ENCODE data around the gene OR5K2. TPM values are rescaled to one million over a fixed set of nuclear protein-coding genes. Genes with fewer than 3 reads are reported as not detected.

OR5K2 gene
- total RNA-seq, 1 donor from 2014 or later = not detected

- DNase-seq = no peak
- H3K36me3 Mint-ChIP-seq (ENCODE audit: low read depth) = peaks cover 25% of the 10 kb centered on the region
- intact Hi-C loops (cut with micrococcal nuclease) = no loop called here
- no peaks in the 10 kb centered on the region for H3K27me3 Mint-ChIP-seq
- peak within 1 kb of the TSS; percentile 81 for H3K27ac Mint-ChIP-seq
- peaks cover 9% of the 10 kb centered on the region for H3K9me3 Mint-ChIP-seq
- peaks cover 40% of the 10 kb centered on the region for H3K4me1 Mint-ChIP-seq
- peak within 1 kb of the TSS; percentile 65 for H3K4me3 Mint-ChIP-seq
Measured at GRCh38 chr3:98531622-98532274, 34.3 kb downstream of the OR5K2 start, which contains the start of gene GPR15. Gene GPR15, plus strand, starts transcription at chr3:98531978. Its CDS starts 56 bp downstream, at chr3:98532034.

DNA sequence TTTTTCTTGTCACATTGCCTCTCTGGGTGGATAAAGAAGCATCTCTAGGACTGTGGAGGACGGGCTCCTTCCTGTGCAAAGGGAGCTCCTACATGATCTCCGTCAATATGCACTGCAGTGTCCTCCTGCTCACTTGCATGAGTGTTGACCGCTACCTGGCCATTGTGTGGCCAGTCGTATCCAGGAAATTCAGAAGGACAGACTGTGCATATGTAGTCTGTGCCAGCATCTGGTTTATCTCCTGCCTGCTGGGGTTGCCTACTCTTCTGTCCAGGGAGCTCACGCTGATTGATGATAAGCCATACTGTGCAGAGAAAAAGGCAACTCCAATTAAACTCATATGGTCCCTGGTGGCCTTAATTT, 34.8 kb downstream of the OR5K2 start:
- peak overlapping the region; percentile 63 for H3K27ac Mint-ChIP-seq
- H3K4me1 Mint-ChIP-seq = peaks cover 43% of the 10 kb centered on the region
- intact Hi-C loops (cut with micrococcal nuclease) = no loop called here
- no peaks in the 10 kb centered on the region for H3K27me3 Mint-ChIP-seq
- H3K4me3 Mint-ChIP-seq = peak overlapping the region; percentile 65
- H3K36me3 Mint-ChIP-seq (ENCODE audit: low read depth) = peaks cover 22% of the 10 kb centered on the region
- peak; percentile 57 for DNase-seq
- H3K9me3 Mint-ChIP-seq = peaks cover 9% of the 10 kb centered on the region

- DNase-seq = peak; percentile 59
- Mint-ChIP-seq H3K27me3 (no peaks in the 10 kb centered on the region), H3K27ac (peak overlapping the region; percentile 81), H3K36me3 (ENCODE audit: low read depth) (peaks cover 21% of the 10 kb centered on the region), H3K9me3 (peaks cover 9% of the 10 kb centered on the region), H3K4me1 (peaks cover 42% of the 10 kb centered on the region), H3K4me3 (peak overlapping the region; percentile 65)
- intact Hi-C loops (cut with micrococcal nuclease) = no loop called here
Measured at GRCh38 chr3:98532709-98533571, 35.5 kb downstream of the OR5K2 start.

DNA sequence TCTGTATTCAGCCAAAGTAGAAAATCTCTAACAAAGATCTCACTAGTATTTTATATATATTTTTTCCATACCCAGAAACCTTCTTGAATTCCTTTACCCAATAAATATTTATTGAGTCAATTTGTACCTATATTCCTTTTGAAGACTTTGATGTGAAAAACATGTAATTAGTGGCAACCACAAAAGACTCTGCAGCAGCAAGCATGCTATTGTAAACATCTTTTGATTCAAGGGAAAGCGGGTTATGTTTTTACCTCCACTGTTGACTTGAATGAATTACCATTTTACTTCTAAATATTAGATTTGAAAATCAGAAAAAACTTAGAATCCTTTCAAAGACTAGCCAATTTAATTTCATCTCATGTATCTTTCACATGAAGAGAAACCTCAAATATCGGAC, 36.7 kb downstream of the OR5K2 start:
- intact Hi-C loops (cut with micrococcal nuclease) = no loop called here
- peaks cover 20% of the 10 kb centered on the region for H3K36me3 Mint-ChIP-seq (ENCODE audit: low read depth)
- H3K27ac Mint-ChIP-seq = no peak overlapping the region

DNA sequence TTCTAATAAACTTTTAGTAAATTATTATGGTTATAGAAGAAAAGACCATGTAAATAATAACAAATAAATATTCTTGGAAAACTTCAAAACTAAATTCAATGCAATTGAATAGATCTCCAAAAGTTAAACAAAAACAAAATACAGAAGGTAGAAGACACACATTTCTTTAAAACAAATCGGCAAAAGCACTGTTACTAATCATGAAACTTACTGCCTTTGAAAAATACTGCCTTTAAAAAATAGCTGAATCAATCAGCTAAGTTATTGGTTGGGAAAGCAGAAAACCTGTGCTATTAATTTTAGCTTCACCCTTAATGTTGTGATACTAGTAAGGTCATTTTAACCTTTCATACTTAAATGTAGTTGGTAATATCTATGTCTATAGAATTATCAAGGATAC, 37.3 kb downstream of the OR5K2 start:
- H3K27me3 Mint-ChIP-seq = no peaks in the 10 kb centered on the region
- DNase-seq = no peak
- peak overlapping the region; percentile 53 for H3K4me3 Mint-ChIP-seq
- peaks cover 5% of the 10 kb centered on the region for H3K9me3 Mint-ChIP-seq
- no peak overlapping the region for H3K27ac Mint-ChIP-seq
- intact Hi-C loops (cut with micrococcal nuclease) = no loop called here
- H3K4me1 Mint-ChIP-seq = peaks cover 43% of the 10 kb centered on the region
- peaks cover 20% of the 10 kb centered on the region for H3K36me3 Mint-ChIP-seq (ENCODE audit: low read depth)

More for the DNA sequence above, 36.7 kb downstream of the OR5K2 start:
- Mint-ChIP-seq H3K4me1 (peaks cover 43% of the 10 kb centered on the region), H3K27me3 (no peaks in the 10 kb centered on the region), H3K4me3 (peak overlapping the region; percentile 65), H3K9me3 (peaks cover 6% of the 10 kb centered on the region)
- peak; percentile 32 for DNase-seq

DNA sequence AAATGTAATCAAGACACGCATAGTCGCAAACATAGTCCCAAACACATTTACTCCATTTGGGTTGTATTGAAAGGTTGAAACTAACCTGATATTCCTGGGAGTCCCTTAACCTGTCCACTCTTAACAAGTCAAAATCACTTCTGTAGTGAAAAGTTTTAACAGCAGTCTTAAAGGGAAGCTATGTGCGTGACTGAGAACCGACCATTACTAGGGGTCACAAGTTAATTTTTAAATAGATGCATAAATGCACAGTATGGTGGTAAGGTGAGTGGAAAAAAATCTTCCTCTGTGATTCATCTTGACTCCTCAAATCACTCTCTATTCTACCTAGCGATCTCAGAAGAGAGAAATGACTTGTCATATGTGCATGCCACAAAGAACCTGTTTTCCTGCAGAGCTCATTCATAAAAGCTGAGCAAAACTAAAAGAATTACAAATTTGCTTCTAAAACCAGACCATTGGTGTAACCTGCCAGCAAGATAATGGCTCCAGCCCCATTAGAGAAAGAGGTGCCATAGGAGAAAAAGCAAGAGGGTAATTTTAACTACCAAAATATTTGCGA, 39.1 kb downstream of the OR5K2 start:
- Mint-ChIP-seq H3K27ac (peak overlapping the region; percentile 84), H3K4me1 (peaks cover 41% of the 10 kb centered on the region), H3K27me3 (no peaks in the 10 kb centered on the region), H3K9me3 (peaks cover 1% of the 10 kb centered on the region), H3K36me3 (ENCODE audit: low read depth) (peaks cover 14% of the 10 kb centered on the region), H3K4me3 (peak overlapping the region; percentile 59)
- intact Hi-C loops (cut with micrococcal nuclease) = loop anchor here (1.0 kb wide), 4 partner anchors 10 to 29 kb away; partner anchors contain the start of gene CLDND1
- peak; percentile 67 for DNase-seq

DNA sequence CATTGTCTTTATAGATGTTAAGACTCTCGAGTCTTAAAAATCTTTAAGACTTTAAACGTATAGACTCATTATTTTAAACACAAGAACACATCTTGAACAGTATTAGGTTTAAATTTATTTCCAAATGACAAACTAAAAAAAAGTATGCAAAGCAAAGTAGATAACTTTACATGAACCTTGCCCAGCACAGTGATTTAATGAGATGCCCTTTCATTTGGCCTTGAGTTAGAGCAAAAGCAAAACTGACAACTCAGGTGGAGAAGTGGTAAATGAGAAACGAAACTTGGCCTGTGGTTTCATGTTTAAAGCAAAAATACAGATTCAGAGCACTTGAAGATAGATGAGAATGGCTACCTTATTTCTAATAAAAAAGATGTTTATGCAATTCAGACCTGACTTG, 42.9 kb downstream of the OR5K2 start:
- Mint-ChIP-seq H3K27ac (peak overlapping the region; percentile 46), H3K36me3 (ENCODE audit: low read depth) (peaks cover 8% of the 10 kb centered on the region), H3K27me3 (no peaks in the 10 kb centered on the region), H3K9me3 (peaks cover 8% of the 10 kb centered on the region), H3K4me3 (peak overlapping the region; percentile 45), H3K4me1 (peaks cover 50% of the 10 kb centered on the region)
- intact Hi-C loops (cut with micrococcal nuclease) = loop anchor here (1.0 kb wide), 2 partner anchors 18 to 25 kb away; partner anchors contain the start of gene CLDND1
- DNase-seq = peak; percentile 82

DNA sequence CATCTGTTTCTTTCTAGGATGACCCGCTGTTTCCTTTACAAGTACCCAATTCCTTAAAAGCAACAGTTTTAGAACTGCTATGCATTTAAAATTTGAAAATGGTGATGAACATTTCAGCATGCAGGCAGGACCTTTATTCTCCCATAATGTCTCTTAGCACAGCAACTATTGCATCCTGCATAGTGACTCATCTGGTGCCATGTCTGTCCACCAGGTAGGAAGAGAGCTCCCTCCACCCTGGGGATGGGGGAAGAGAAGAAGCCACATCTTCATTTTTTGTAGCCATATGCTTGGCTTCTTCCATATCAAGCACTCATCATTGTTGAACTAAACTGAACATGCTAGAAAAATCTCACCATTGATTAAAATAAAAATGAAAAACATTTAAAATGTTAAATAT, 44.2 kb downstream of the OR5K2 start:
- peak overlapping the region; percentile 55 for H3K4me3 Mint-ChIP-seq
- H3K36me3 Mint-ChIP-seq (ENCODE audit: low read depth) = peaks cover 8% of the 10 kb centered on the region
- H3K27ac Mint-ChIP-seq = peak overlapping the region; percentile 83
- peak; percentile 69 for DNase-seq
- no peaks in the 10 kb centered on the region for H3K27me3 Mint-ChIP-seq
- H3K9me3 Mint-ChIP-seq = peaks cover 8% of the 10 kb centered on the region
- peaks cover 51% of the 10 kb centered on the region for H3K4me1 Mint-ChIP-seq
- intact Hi-C loops (cut with micrococcal nuclease) = no loop called here

DNA sequence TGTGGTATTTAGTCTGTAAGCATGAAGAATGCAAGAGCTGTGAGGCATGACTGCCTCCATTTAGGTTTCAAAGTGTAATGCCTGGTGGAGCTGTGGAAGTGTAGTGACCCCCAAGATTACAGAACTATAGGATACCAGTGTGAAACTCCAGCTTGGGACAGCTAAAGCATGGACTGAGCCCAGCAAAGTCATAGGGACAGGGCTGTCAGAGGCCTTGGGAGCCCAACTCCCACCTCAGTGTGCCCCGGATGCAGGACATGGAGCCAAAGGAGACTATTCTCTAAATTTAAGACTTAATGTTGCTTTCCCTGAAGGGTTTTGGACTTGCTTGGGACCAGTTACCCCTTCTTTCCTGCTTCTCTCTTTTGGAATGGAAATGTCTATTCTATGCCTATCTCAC, 45.1 kb downstream of the OR5K2 start:
- peaks cover 8% of the 10 kb centered on the region for H3K36me3 Mint-ChIP-seq (ENCODE audit: low read depth)
- no peak overlapping the region for H3K27ac Mint-ChIP-seq
- no peak overlapping the region for H3K4me3 Mint-ChIP-seq
- H3K4me1 Mint-ChIP-seq = peaks cover 47% of the 10 kb centered on the region
- intact Hi-C loops (cut with micrococcal nuclease) = no loop called here
- H3K9me3 Mint-ChIP-seq = peaks cover 8% of the 10 kb centered on the region
- DNase-seq = peak; percentile 57
- no peaks in the 10 kb centered on the region for H3K27me3 Mint-ChIP-seq

DNA sequence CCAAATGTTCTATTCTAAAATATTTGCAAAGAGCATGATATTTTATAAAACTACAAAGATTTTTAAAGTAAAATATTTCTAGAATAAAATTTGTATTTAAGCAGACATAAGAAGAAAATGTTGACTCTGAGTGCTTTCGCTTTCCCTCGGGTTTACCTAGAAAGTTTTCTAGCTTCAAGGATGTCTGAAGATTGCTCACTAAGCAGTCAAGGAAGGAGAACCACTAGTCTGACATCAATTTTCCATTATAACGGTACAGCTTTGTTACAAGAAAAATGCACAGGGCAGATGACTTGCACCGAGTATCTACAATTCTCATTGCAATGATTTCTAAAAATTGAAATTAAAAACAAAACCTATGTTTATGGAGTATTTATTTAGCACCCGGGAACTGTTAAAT, 48.5 kb downstream of the OR5K2 start:
- peak overlapping the region; percentile 78 for H3K4me3 Mint-ChIP-seq
- peaks cover 8% of the 10 kb centered on the region for H3K9me3 Mint-ChIP-seq
- H3K27me3 Mint-ChIP-seq = no peaks in the 10 kb centered on the region
- peak overlapping the region; percentile 94 for H3K27ac Mint-ChIP-seq
- peaks cover 26% of the 10 kb centered on the region for H3K36me3 Mint-ChIP-seq (ENCODE audit: low read depth)
- intact Hi-C loops (cut with micrococcal nuclease) = loop anchor here (1.0 kb wide), 2 partner anchors 10 kb away; no protein-coding TSS in a partner anchor
- peaks cover 52% of the 10 kb centered on the region for H3K4me1 Mint-ChIP-seq
- DNase-seq = peak; percentile 82

Other genes starting within 250 kb of the OR5K2 start
- not detected in 2 replicates for gene OR5H6, start 233.4 kb upstream of the OR5K2 start, total RNA-seq
- not detected in 2 replicates for gene OR5H2, start 215.2 kb upstream of the OR5K2 start, total RNA-seq
- gene OR5K4, start 143.8 kb upstream of the OR5K2 start, total RNA-seq = not detected in 2 replicates
- gene OR5K3, start 107.0 kb upstream of the OR5K2 start, total RNA-seq = not detected in 2 replicates
- not detected in 2 replicates for gene OR5K1, start 34.5 kb upstream of the OR5K2 start, total RNA-seq
- gene CLDND1, start 25.2 kb downstream of the OR5K2 start, total RNA-seq = 279 and 288 TPM in 2 replicates
- gene GPR15, start 34.3 kb downstream of the OR5K2 start, total RNA-seq = 3.6 and 4.1 TPM in 2 replicates
- 46.4 and 46.6 TPM in 2 replicates for gene CPOX, start 95.9 kb downstream of the OR5K2 start, total RNA-seq